K562 (cell line): ENCODE results near the gene ZKSCAN5. TPM values are rescaled to one million over a fixed set of nuclear protein-coding genes. Genes with fewer than 3 reads are reported as not detected.
A peak's percentile ranks its signal among the peaks of the same experiment; 100 is the strongest.

Source experiments
- ATAC-seq: fragments of 200-7000 bp; cut with Tn5 transposase; 3 replicates; pipeline ENCODE4 v1.9.1; 2020; ENCODE audit warnings: moderate library complexity
- BruUV-seq: library from RNA; stranded (reverse); fragments of 400-500 nt; replicated peaks from 2 replicates; lab custom pipeline; 2021; lab: Mats Ljungman, UMichigan
- CTCF ChIA-PET: fragments of 300-600 bp; formaldehyde crosslinking; extraction: SDS; loops from one replicate; lab custom pipeline; 2021; ENCODE audit warnings: low intra/inter-chr PET ratio; lab: Yijun Ruan, JAX
- POLR2A ChIA-PET: fragments of 300-600, 350-650 bp; sonication (Branson Sonifier 250); formaldehyde crosslinking; extraction: SDS; loops from one replicate; lab custom pipeline; 2021; ENCODE audit warnings: antibody characterized with exemption, inconsistent platforms; lab: Yijun Ruan, JAX
- DNase-seq, 4 experiments: peaks; one replicate each; pipeline versions ENCODE4 v3.0.0 to v3.0.0-alpha.2; 2011 to 2018; ENCODE audit warnings: low spot score in 3 of 4, mixed read lengths in 3 of 4; ENCODE audit errors: extremely low read depth in 1 of 4
- FAIRE-seq: peaks from 2 replicates; lab custom pipeline; 2011; peaks lifted over from hg19 to GRCh38; lab: Jason Lieb, UNC
- H2AFZ ChIP-seq: 2 replicates; pipeline ENCODE4 v1.6.0; 2011; ENCODE audit warnings: low read depth, low read length, control low read depth, inconsistent platforms
- H3K27ac ChIP-seq: fragments of 200-600 bp; 3 replicates; pipeline ENCODE4 v1.8.0; 2011; ENCODE audit warnings: low read depth, mild to moderate bottlenecking, control low read depth, inconsistent platforms, low read length, moderate library complexity, mixed read lengths; ENCODE audit errors: extremely low read depth
- H3K27me3 ChIP-seq, 2 experiments: fragments of 300-600 bp in 1 of 2; 2 replicates in 1 of 2; 3 replicates in 1 of 2; pipeline versions ENCODE4 v1.6.0 to v1.8.0; 2011; ENCODE audit warnings: inconsistent platforms in 2 of 2, low read length in 2 of 2, mild to moderate bottlenecking in 1 of 2, mixed read lengths in 1 of 2, moderate library complexity in 1 of 2; ENCODE audit not compliant: control insufficient read depth in 2 of 2, insufficient read depth in 2 of 2
- H3K36me3 ChIP-seq: fragments of 300-600 bp; 3 replicates; pipeline ENCODE4 v1.8.0; 2011; ENCODE audit warnings: mild to moderate bottlenecking, low read length, inconsistent platforms; ENCODE audit not compliant: control insufficient read depth, insufficient read depth
- H3K4me1 ChIP-seq, 2 experiments: fragments of 200-600 bp in 1 of 2; replicated peaks in 1 of 2; 2 replicates in 1 of 2; 3 replicates in 1 of 2; pipeline versions ENCODE4 v1.5.1 to v1.8.0; 2011; ENCODE audit warnings: inconsistent platforms in 2 of 2, low read length in 2 of 2, mild to moderate bottlenecking in 1 of 2, mixed read lengths in 1 of 2, moderate library complexity in 1 of 2; ENCODE audit not compliant: control insufficient read depth in 2 of 2, insufficient read depth in 2 of 2
- H3K4me2 ChIP-seq: 2 replicates; pipeline ENCODE4 v1.6.1; 2011; ENCODE audit warnings: low read length, control low read depth, inconsistent platforms, mixed read lengths; ENCODE audit not compliant: insufficient read depth
- H3K4me3 ChIP-seq: fragments of 200-600 bp; sonication (generic), shearing (Covaris generic); 2 replicates; pipeline ENCODE4 v1.5.1; 2016; ENCODE audit warnings: control low read depth, inconsistent platforms
- H3K79me2 ChIP-seq: fragments of 200-600 bp; 3 replicates; pipeline ENCODE4 v1.8.0; 2011; ENCODE audit warnings: low read length, inconsistent platforms; ENCODE audit not compliant: control insufficient read depth, insufficient read depth
- H3K9ac ChIP-seq, 2 experiments: 2 replicates each; pipeline versions ENCODE4 v1.6.0 to v1.6.1; 2011; ENCODE audit warnings: low read depth in 2 of 2, low read length in 2 of 2, control low read depth in 1 of 2, inconsistent platforms in 1 of 2, mild to moderate bottlenecking in 1 of 2, mixed read lengths in 1 of 2; ENCODE audit not compliant: insufficient read depth in 1 of 2
- H3K9me1 ChIP-seq: one replicate; pipeline ENCODE4 v1.6.0; 2011; ENCODE audit warnings: inconsistent platforms, mild to moderate bottlenecking, low read length, moderate library complexity; ENCODE audit not compliant: control insufficient read depth, insufficient read depth
- H3K9me3 ChIP-seq: replicated peaks from 2 replicates; pipeline ENCODE4 v1.5.1; 2011; ENCODE audit warnings: low read depth, low read length, inconsistent platforms; ENCODE audit not compliant: control insufficient read depth, insufficient read depth
- H4K20me1 ChIP-seq: replicated peaks from 2 replicates; pipeline ENCODE4 v1.6.1; 2011; ENCODE audit warnings: low read length, inconsistent platforms, mixed read lengths; ENCODE audit not compliant: control insufficient read depth, insufficient read depth
- CC2D1A ChIP-seq: fragments of 450-650 bp; IDR thresholded peaks from 2 replicates; pipeline ENCODE4 v1.6.1; 2017; ENCODE audit warnings: mild to moderate bottlenecking
- CEBPB ChIP-seq: fragments of 450-650 bp; IDR thresholded peaks from 2 replicates; pipeline ENCODE4 v1.6.1; 2016; ENCODE audit warnings: missing genetic modification characterization, missing compliant biosample characterization
- FOXK1 ChIP-seq: sonication (generic); formaldehyde crosslinking; IDR thresholded peaks from 2 replicates; pipeline ENCODE4 v1.8.0; 2022; ENCODE audit warnings: missing genetic modification reagents, mild to moderate bottlenecking, borderline replicate concordance
- GTF2A2 ChIP-seq: IDR thresholded peaks from 2 replicates; pipeline ENCODE4 v1.6.1; 2016; ENCODE audit warnings: mild to moderate bottlenecking, missing genetic modification characterization, missing compliant biosample characterization
- HDAC1 ChIP-seq, 2 experiments: fragments of 450-650 bp; IDR thresholded peaks; 2 replicates each; pipeline ENCODE4 v1.6.1; 2016 to 2017; ENCODE audit warnings: inconsistent platforms in 1 of 2, mild to moderate bottlenecking in 1 of 2, moderate library complexity in 1 of 2
- MCM2 ChIP-seq: fragments of 450-650 bp; IDR thresholded peaks from 2 replicates; pipeline ENCODE4 v1.6.1; 2017; ENCODE audit warnings: low read depth, mild to moderate bottlenecking
- MTF1 ChIP-seq: fragments of 250-450 bp; sonication (Bioruptor Pico); IDR thresholded peaks from 2 replicates; pipeline ENCODE4 v1.9.0; 2021; ENCODE audit warnings: moderate library complexity, mild to moderate bottlenecking, inconsistent platforms, borderline replicate concordance
- RBFOX2 ChIP-seq: fragments of 200-400 bp; formaldehyde crosslinking; IDR thresholded peaks from 2 replicates; pipeline ENCODE4 v1.6.1; 2017; ENCODE audit warnings: low read depth, mild to moderate bottlenecking, low read length, moderate library complexity
- TCF15 ChIP-seq: fragments of 250-450 bp; sonication (Bioruptor Pico); IDR thresholded peaks from 2 replicates; pipeline ENCODE4 v1.8.0; 2022; ENCODE audit warnings: moderate library complexity, mild to moderate bottlenecking, inconsistent platforms
- TGIF2 ChIP-seq: sonication (generic); formaldehyde crosslinking; IDR thresholded peaks from 2 replicates; pipeline ENCODE4 v1.8.1; 2022; ENCODE audit warnings: mild to moderate bottlenecking, missing genetic modification reagents, moderate library complexity
- ZBTB2 ChIP-seq: fragments of 450-650 bp; IDR thresholded peaks from 2 replicates; pipeline ENCODE4 v1.6.1; 2016; ENCODE audit warnings: antibody characterized with exemption
- ZNF395 ChIP-seq: fragments of 200-800 bp; sonication (Bioruptor generic); IDR thresholded peaks from 2 replicates; pipeline ENCODE4 v1.6.1; 2017; ENCODE audit warnings: missing genetic modification characterization, missing compliant biosample characterization
- ZNF511 ChIP-seq: sonication (generic); formaldehyde crosslinking; IDR thresholded peaks from 2 replicates; pipeline ENCODE4 v1.8.0; 2022; ENCODE audit warnings: mild to moderate bottlenecking, missing genetic modification reagents
- ZSCAN29 ChIP-seq: fragments of 450-650 bp; IDR thresholded peaks from 2 replicates; pipeline ENCODE4 v1.6.1; 2017
- WGBS: fragments of 100-300 bp; shearing (Covaris generic); methylation state at CpG from one replicate; pipeline ENCODE4 v1.1.6; 2016; ENCODE audit warnings: low coverage, mixed read lengths; ENCODE audit not compliant: insufficient coverage; ENCODE audit errors: missing lambda C conversion rate; 5-methylcytosine and 5-hydroxymethylcytosine counted together
- in situ Hi-C: fragments of 300-500 bp; cut with MboI; formaldehyde crosslinking; loops from 4 replicates; pipeline ENCODE4 v1.15.0; 2018; ENCODE audit warnings: inconsistent platforms, mixed read lengths
- intact Hi-C: fragments of 100-400 bp; cut with micrococcal nuclease; formaldehyde crosslinking; loops from 2 replicates; pipeline ENCODE4 v1.14.2; 2022
- polyA plus RNA-seq, 8 experiments: library from polyadenylated mRNA; depleted of rRNA in 4 of 8; stranded (reverse) in 5 of 8; unstranded in 3 of 8; fragments of >200 nt; fragmentation: Nextera tagmentation in 2 of 8; fragmentation: Illumina TruSeq in 1 of 8; extraction: Ambion mirVana in 2 of 8; extraction: Trizol in 1 of 8; gene quantifications; 2 replicates each; pipeline versions ENCODE4 v1.2.1 to v1.2.3, GENCODE V29; 2011 to 2014; ENCODE audit warnings: inconsistent platforms in 1 of 8, missing spikeins in 1 of 8
- total RNA-seq, 7 experiments: library from RNA; depleted of rRNA in 6 of 7; stranded (reverse); fragments of >200 nt in 6 of 7; fragmentation: Illumina TruSeq in 2 of 7; extraction: Trizol in 2 of 7; gene quantifications; 2 replicates each; pipeline versions ENCODE4 v1.2.1 to v1.2.3, GENCODE V29; 2011 to 2021; ENCODE audit warnings: low replicate concordance in 1 of 7

Gene ZKSCAN5
- total and polyA plus RNA-seq, 9 of the 15 experiments (the other 6 are each of a cell fraction or from before 2014, with no cell fraction given): 4.2 to 19.0 (median 15.0) TPM

GRCh38 chr7:99504281-99504602 is 220 bp upstream of the ZKSCAN5 start (continued):
- TF ChIP-seq TCF15 (CRISPR knock-in tag): no peak
- TF ChIP-seq MTF1 (CRISPR knock-in tag): no peak

GRCh38 chr7:99505324-99505662 is 831 bp downstream of the ZKSCAN5 start:
- Histone ChIP-seq H3K9me3 (peaks cover 3% of the 10 kb centered on the region; the same call in 1 of the 2 replicates), H3K4me1 (peaks cover 4 to 22% of the 10 kb centered on the region in 2 experiments; a peak in 3 of 5 replicates), H3K36me3 (peaks cover 6% of the 10 kb centered on the region; the same call in 2 of the 3 replicates), H2AFZ (peak overlapping the region; percentile 90), H3K27ac (peak overlapping the region; percentile 77), H3K79me2 (peaks cover 43% of the 10 kb centered on the region), H3K27me3 (no peaks in the 10 kb centered on the region), H3K4me3 (peak overlapping the region; percentile 84), H3K9ac (peak overlapping the region; percentile 86 to 88), H4K20me1 (no peaks in the 10 kb centered on the region), H3K4me2 (peak overlapping the region; percentile 93), H3K9me1 (no peaks in the 10 kb centered on the region)
- in situ Hi-C loops (no loop called here), intact Hi-C loops (loop anchor here (5.0 kb wide), 1 partner anchor 47 kb away; the partner anchor contains the start of gene FAM200A)
- DNase-seq: no peak
- ATAC-seq: peak; percentile 11
- FAIRE-seq: no peak
- ChIA-PET CTCF (no interaction called here), POLR2A (interaction anchor here (0.6 to 3.1 kb wide), 18 partner anchors 10 to 923 kb away, joined by 3 to 31 read pairs (median 4); partner anchors contain the start of genes ZCWPW1, ZNF655 and ZSCAN25)
- BruUV-seq: no TSS peak
- under 1% methylated on average over 11 of the region's 11 CpGs for WGBS
- TF ChIP-seq FOXK1 (CRISPR knock-in tag): no peak
- 0 out of 2 replicates have a peak, but pooled peaks have one; percentile 5 for TF ChIP-seq TGIF2 (CRISPR knock-in tag)
- TF ChIP-seq RBFOX2: peak; percentile 62
- TF ChIP-seq ZNF511: 0 out of 2 replicates have a peak, but pooled peaks have one; percentile 6
- TF ChIP-seq ZBTB2: 0 out of 2 replicates have a peak, but pooled peaks have one; percentile 12
- TF ChIP-seq MCM2: no peak
- no peak for TF ChIP-seq CEBPB (tag)
- 0 out of 2 replicates have a peak, but pooled peaks have one; percentile 2 for TF ChIP-seq GTF2A2 (tag)
- peak in 1 of 2 experiments; percentile 44; a peak in 1 of 4 replicates for TF ChIP-seq HDAC1 (IDR thresholded peaks at IDR 0.05)
- TF ChIP-seq ZNF395 (CRISPR knock-in tag): no peak
- peak; percentile 94 for TF ChIP-seq ZSCAN29
- 0 out of 2 replicates have a peak, but pooled peaks have one; percentile 0 for TF ChIP-seq CC2D1A
